ENCODE measurements around the gene UBQLN2.

- no peak for TF ChIP-seq EZH2 (IDR thresholded peaks at IDR 0.05; ENCODE audit: insufficient read depth, low read length)
- TF ChIP-seq CTCF (IDR thresholded peaks at IDR 0.05; ENCODE audit: insufficient read depth, low read depth, low read length) = no peak
These were observed 1.8 kb downstream of the UBQLN2 start for GRCh38 chrX:56564921-56565840.
